Measurements from ENCODE around the gene TBCE. TPM values are rescaled to one million over a fixed set of nuclear protein-coding genes. Genes with fewer than 3 reads are reported as not detected.
A peak's percentile ranks its signal among the peaks of the same experiment; 100 is the strongest.

TBCE gene
- total RNA-seq, 1 donor = 22.8 TPM

DNA sequence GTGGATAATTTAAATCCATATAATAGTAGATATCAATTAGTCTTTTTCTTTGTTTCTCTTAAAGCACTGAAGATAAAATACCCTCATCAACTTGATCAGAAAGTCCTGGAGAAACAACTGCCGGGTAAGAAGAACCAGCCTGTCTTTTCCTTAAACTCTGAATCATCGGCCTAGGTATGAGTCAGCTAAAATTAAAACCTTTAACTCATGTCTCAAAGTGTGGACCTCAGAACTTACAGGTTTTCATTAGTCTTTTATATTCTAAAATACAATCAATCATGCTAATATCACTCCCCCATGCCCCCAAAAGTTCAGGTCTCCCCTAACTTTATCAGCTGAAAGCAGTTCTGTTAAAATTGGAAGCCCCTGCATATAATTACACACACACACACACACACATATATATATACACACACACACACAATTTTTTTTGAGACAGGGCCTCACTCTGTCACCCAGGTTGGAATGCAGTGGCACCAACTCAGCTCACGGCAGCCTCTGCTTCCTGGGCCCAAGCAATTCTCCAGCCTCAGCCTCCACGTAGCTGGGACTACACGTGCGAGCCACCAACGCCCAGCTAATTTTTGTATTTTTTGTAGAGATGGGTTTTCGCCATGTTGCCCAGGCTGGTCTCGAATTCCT, 75.7 kb downstream of the TBCE start:
- Histone ChIP-seq H3K36me3 (ENCODE audit: insufficient read depth, low read length) (peaks cover 59% of the 10 kb centered on the region), H3K4me1 (ENCODE audit: insufficient read depth, low read length) (peaks cover 11% of the 10 kb centered on the region), H4K20me1 (ENCODE audit: insufficient read depth, low read length) (no peaks in the 10 kb centered on the region), H3K4me3 (ENCODE audit: insufficient read depth, low read length) (no peak overlapping the region), H2AFZ (ENCODE audit: low read length) (peak overlapping the region; percentile 21), H3K27ac (ENCODE audit: low read depth, low read length) (peak overlapping the region; percentile 73), H3K27me3 (ENCODE audit: insufficient read depth, low read length) (no peaks in the 10 kb centered on the region), H3K79me2 (ENCODE audit: insufficient read depth, low read length) (peaks cover 3% of the 10 kb centered on the region), H3K4me2 (ENCODE audit: insufficient read depth, low read length) (peak overlapping the region; percentile 3), H3K9me3 (ENCODE audit: low read depth, low read length) (no peaks in the 10 kb centered on the region)
- DNase-seq (ENCODE audit: insufficient read length, low spot score, missing footprints) = peak; percentile 85
- TF ChIP-seq, protein P1, sequence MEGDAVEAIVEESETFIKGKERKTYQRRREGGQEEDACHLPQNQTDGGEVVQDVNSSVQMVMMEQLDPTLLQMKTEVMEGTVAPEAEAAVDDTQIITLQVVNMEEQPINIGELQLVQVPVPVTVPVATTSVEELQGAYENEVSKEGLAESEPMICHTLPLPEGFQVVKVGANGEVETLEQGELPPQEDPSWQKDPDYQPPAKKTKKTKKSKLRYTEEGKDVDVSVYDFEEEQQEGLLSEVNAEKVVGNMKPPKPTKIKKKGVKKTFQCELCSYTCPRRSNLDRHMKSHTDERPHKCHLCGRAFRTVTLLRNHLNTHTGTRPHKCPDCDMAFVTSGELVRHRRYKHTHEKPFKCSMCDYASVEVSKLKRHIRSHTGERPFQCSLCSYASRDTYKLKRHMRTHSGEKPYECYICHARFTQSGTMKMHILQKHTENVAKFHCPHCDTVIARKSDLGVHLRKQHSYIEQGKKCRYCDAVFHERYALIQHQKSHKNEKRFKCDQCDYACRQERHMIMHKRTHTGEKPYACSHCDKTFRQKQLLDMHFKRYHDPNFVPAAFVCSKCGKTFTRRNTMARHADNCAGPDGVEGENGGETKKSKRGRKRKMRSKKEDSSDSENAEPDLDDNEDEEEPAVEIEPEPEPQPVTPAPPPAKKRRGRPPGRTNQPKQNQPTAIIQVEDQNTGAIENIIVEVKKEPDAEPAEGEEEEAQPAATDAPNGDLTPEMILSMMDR (IDR thresholded peaks at IDR 0.05; ENCODE audit: extremely low read depth, low read depth, low read length) = no peak

DNA sequence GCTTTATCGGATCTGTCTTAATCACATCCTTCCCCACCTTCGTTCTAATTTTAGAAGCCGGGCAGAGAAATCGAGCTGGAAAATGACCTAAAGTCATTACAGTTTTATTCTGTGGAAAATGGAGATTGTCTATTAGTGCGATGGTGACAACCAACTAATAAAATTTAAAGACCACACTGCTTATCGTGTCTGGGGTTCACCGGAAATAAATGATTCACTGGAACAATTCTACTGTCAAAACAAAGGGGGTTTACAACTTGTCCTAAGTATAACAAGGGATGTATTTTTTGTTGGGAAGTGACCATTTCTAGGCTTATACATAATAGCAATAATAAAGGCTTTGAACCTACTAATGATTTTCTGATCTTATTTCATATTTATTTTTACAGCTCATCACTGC, 81.4 kb downstream of the TBCE start:
- Histone ChIP-seq H3K4me3 (ENCODE audit: insufficient read depth, low read length) (no peak overlapping the region), H3K36me3 (ENCODE audit: insufficient read depth, low read length) (peaks cover 56% of the 10 kb centered on the region), H2AFZ (ENCODE audit: low read length) (no peak overlapping the region), H3K79me2 (ENCODE audit: insufficient read depth, low read length) (peaks cover 3% of the 10 kb centered on the region), H3K4me1 (ENCODE audit: insufficient read depth, low read length) (no peaks in the 10 kb centered on the region), H3K4me2 (ENCODE audit: insufficient read depth, low read length) (no peak overlapping the region), H4K20me1 (ENCODE audit: insufficient read depth, low read length) (no peaks in the 10 kb centered on the region), H3K27me3 (ENCODE audit: insufficient read depth, low read length) (no peaks in the 10 kb centered on the region), H3K9me3 (ENCODE audit: low read depth, low read length) (no peaks in the 10 kb centered on the region), H3K27ac (ENCODE audit: low read depth, low read length) (no peak overlapping the region)
- TF ChIP-seq, protein P1 (IDR thresholded peaks at IDR 0.05; ENCODE audit: extremely low read depth, low read depth, low read length) = no peak
- DNase-seq (ENCODE audit: insufficient read length, low spot score, missing footprints) = no peak

DNA sequence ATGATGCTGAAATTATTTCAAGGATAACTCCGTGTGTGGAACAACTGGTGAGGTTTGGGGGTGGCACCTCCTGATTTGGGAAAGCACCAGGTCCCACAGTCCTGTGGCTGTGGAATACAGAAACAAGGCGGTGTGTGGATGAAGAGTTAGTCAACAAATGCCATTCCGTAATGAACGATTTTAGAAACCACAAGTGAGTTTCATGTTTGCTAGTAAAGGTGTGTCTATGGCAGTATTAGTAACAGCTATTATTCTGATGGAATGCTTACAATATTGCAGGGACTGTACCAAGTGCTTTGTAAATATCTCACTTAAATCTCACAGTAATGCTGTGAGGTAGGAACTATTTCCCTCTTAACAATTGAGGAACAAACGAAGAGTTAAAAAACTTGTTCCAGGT, 83.2 kb downstream of the TBCE start:
- TF ChIP-seq, protein P1 (IDR thresholded peaks at IDR 0.05; ENCODE audit: extremely low read depth, low read depth, low read length) = no peak
- H3K4me3 ChIP-seq (ENCODE audit: insufficient read depth, low read length) = no peak overlapping the region
- peaks cover 56% of the 10 kb centered on the region for H3K36me3 ChIP-seq (ENCODE audit: insufficient read depth, low read length)
- no peaks in the 10 kb centered on the region for H3K79me2 ChIP-seq (ENCODE audit: insufficient read depth, low read length)
- H3K9me3 ChIP-seq (ENCODE audit: low read depth, low read length) = no peaks in the 10 kb centered on the region
- H4K20me1 ChIP-seq (ENCODE audit: insufficient read depth, low read length) = no peaks in the 10 kb centered on the region
- no peaks in the 10 kb centered on the region for H3K4me1 ChIP-seq (ENCODE audit: insufficient read depth, low read length)
- DNase-seq (ENCODE audit: insufficient read length, low spot score, missing footprints) = no peak
- no peaks in the 10 kb centered on the region for H3K27me3 ChIP-seq (ENCODE audit: insufficient read depth, low read length)
- no peak overlapping the region for H3K27ac ChIP-seq (ENCODE audit: low read depth, low read length)
- no peak overlapping the region for H3K4me2 ChIP-seq (ENCODE audit: insufficient read depth, low read length)
- H2AFZ ChIP-seq (ENCODE audit: low read length) = no peak overlapping the region

DNA sequence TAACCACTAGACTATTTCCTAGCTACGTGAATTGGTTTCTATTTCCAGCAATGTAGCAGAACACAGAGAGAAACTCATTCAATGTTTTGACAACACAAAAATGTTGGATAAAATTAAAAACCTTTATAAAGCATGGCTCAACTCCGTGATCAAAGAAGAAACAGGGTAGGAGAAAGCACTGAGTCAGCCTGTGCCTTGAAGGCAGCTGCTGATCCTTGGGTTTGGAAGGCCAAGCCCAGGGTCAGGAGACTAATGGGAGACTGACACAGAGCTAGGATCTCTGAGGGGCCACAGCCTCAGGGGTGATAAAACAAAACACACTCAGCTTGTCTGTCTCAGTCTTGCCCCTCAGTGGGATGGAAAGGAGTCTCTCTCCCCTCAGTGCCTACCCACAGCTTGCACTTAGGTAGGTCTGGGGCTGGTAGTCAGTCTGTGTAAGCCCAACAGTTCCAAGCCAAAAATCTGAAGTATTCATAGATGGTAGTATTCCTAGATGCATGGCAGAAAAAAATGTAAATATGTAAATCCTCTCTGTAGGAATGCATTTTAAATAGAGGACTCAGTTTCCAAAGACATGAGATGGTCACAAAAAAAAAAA, 83.8 kb downstream of the TBCE start:
- TF ChIP-seq, protein P1 (IDR thresholded peaks at IDR 0.05; ENCODE audit: extremely low read depth, low read depth, low read length) = no peak
- Histone ChIP-seq H3K4me2 (ENCODE audit: insufficient read depth, low read length) (no peak overlapping the region), H3K4me1 (ENCODE audit: insufficient read depth, low read length) (no peaks in the 10 kb centered on the region), H3K27me3 (ENCODE audit: insufficient read depth, low read length) (no peaks in the 10 kb centered on the region), H4K20me1 (ENCODE audit: insufficient read depth, low read length) (no peaks in the 10 kb centered on the region), H3K9me3 (ENCODE audit: low read depth, low read length) (no peaks in the 10 kb centered on the region), H3K36me3 (ENCODE audit: insufficient read depth, low read length) (peaks cover 51% of the 10 kb centered on the region), H2AFZ (ENCODE audit: low read length) (no peak overlapping the region), H3K79me2 (ENCODE audit: insufficient read depth, low read length) (no peaks in the 10 kb centered on the region), H3K27ac (ENCODE audit: low read depth, low read length) (peak overlapping the region; percentile 24), H3K4me3 (ENCODE audit: insufficient read depth, low read length) (no peak overlapping the region)
- no peak for DNase-seq (ENCODE audit: insufficient read length, low spot score, missing footprints)

Measured in osteoblast (primary cell).